Neural progenitor cell (in vitro differentiated cells): ENCODE measurements around the gene NR2C2AP. TPM values are rescaled to one million over a fixed set of nuclear protein-coding genes. Genes with fewer than 3 reads are reported as not detected.
A peak's percentile ranks its signal among the peaks of the same experiment; 100 is the strongest.
"Not testable (repeated sequence)": the region's sequence is repeated elsewhere in the genome, so short reads cannot be mapped to it uniquely, and the experiment has no call there.

Experiments used
- DNase-seq: peaks from one replicate; pipeline ENCODE4 v3.0.0-alpha.2; 2016; ENCODE audit warnings: low spot score
- H2AFZ ChIP-seq: fragments of 200-600 bp; sonication (generic); replicated peaks from 2 replicates; pipeline ENCODE4 v1.6.1; 2016; ENCODE audit warnings: antibody characterized with exemption
- H3F3A ChIP-seq: fragments of 200-600 bp; sonication (generic); 2 replicates; pipeline ENCODE4 v1.6.1; 2016; ENCODE audit warnings: antibody characterized with exemption, low read depth
- H3K27ac ChIP-seq: fragments of 200-600 bp; sonication (generic); 2 replicates; pipeline ENCODE4 v1.5.1; 2016; ENCODE audit warnings: mild to moderate bottlenecking
- H3K27me3 ChIP-seq: fragments of 200-600 bp; sonication (generic); 2 replicates; pipeline ENCODE4 v1.6.1; 2016; ENCODE audit warnings: mild to moderate bottlenecking, moderate library complexity
- H3K36me3 ChIP-seq: fragments of 200-600 bp; sonication (generic); 2 replicates; pipeline ENCODE4 v1.5.1; 2016
- H3K4me1 ChIP-seq: fragments of 200-600 bp; sonication (generic); 2 replicates; pipeline ENCODE4 v1.6.1; 2016; ENCODE audit warnings: mixed run types
- H3K4me2 ChIP-seq: fragments of 200-600 bp; sonication (generic); 2 replicates; pipeline ENCODE4 v1.6.1; 2016
- H3K4me3 ChIP-seq: fragments of 200-600 bp; sonication (generic); 2 replicates; pipeline ENCODE4 v1.5.1; 2016
- H3K79me2 ChIP-seq: fragments of 200-600 bp; sonication (generic); 2 replicates; pipeline ENCODE4 v1.6.1; 2016; ENCODE audit warnings: low read depth
- H3K9ac ChIP-seq: fragments of 200-600 bp; sonication (generic); 2 replicates; pipeline ENCODE4 v1.6.1; 2016
- H3K9me3 ChIP-seq: fragments of 200-600 bp; sonication (generic); 2 replicates; pipeline ENCODE4 v1.5.1; 2016; ENCODE audit warnings: low read depth
- H4K20me1 ChIP-seq: fragments of 200-600 bp; sonication (generic); 2 replicates; pipeline ENCODE4 v1.6.1; 2016; ENCODE audit warnings: low read depth
- H3K27ac Mint-ChIP-seq: 3 replicates; pipeline ENCODE4 v1.8.0; 2021; ENCODE audit warnings: mixed read lengths
- H3K27me3 Mint-ChIP-seq: 2 replicates; pipeline ENCODE4 v1.8.0; 2022; ENCODE audit warnings: low read depth, mild to moderate bottlenecking, inconsistent platforms, moderate library complexity, mixed read lengths; ENCODE audit not compliant: insufficient read depth
- H3K36me3 Mint-ChIP-seq: 3 replicates; pipeline ENCODE4 v1.8.0; 2021; ENCODE audit warnings: mixed read lengths
- H3K4me1 Mint-ChIP-seq: 3 replicates; pipeline ENCODE4 v1.8.0; 2021; ENCODE audit warnings: mixed read lengths
- H3K4me3 Mint-ChIP-seq: 3 replicates; pipeline ENCODE4 v1.8.0; 2021; ENCODE audit warnings: mild to moderate bottlenecking, moderate library complexity, mixed read lengths
- H3K9me3 Mint-ChIP-seq: 3 replicates; pipeline ENCODE4 v1.8.0; 2020; ENCODE audit warnings: mixed read lengths
- EZH2 ChIP-seq: fragments of 200-600 bp; sonication (generic); IDR thresholded peaks from 2 replicates; pipeline ENCODE4 v1.6.1; 2017; ENCODE audit warnings: antibody characterized with exemption, mild to moderate bottlenecking, moderate library complexity
- EZH2phosphoT487 ChIP-seq: fragments of 200-600 bp; sonication (generic); IDR thresholded peaks from 2 replicates; pipeline ENCODE4 v1.6.1; 2017; ENCODE audit warnings: antibody characterized with exemption
- total RNA-seq: library from RNA; depleted of rRNA; stranded (reverse); fragments of >200 nt; gene quantifications from 2 replicates; pipeline ENCODE4 v1.2.3, GENCODE V29; 2015; ENCODE audit warnings: low replicate concordance
- TF ChIP-seq, protein P1 (sequence below): fragments of 200-600 bp; sonication (generic); IDR thresholded peaks from 2 replicates; pipeline ENCODE4 v1.5.1; 2017; ENCODE audit warnings: antibody characterized with exemption, mild to moderate bottlenecking

Gene NR2C2AP
- total RNA-seq, 1 donor from 2014 or later: 7.6 TPM

DNA sequence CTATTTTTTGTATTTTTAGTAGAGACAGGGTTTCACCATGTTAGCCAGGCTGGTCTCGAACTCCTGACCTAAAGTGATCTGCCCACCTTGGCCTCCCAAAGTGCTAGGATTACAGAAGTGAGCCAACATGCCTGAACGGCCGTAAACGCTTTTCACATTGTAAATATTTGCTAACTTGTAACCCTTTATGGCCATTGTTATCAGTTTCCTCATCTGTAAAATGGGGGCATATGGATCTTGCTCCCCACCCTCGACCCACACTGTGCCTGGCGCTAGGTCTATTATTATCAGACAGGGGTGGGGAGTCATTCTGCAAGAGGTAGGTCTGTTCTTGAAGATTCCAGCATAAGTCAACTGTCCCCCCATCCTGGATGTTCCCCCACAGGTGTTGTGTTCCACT is 20.4 kb upstream of the NR2C2AP start:
- Mint-ChIP-seq H3K27me3 (peaks cover 29% of the 10 kb centered on the region), H3K4me3 (no peak overlapping the region)

DNA sequence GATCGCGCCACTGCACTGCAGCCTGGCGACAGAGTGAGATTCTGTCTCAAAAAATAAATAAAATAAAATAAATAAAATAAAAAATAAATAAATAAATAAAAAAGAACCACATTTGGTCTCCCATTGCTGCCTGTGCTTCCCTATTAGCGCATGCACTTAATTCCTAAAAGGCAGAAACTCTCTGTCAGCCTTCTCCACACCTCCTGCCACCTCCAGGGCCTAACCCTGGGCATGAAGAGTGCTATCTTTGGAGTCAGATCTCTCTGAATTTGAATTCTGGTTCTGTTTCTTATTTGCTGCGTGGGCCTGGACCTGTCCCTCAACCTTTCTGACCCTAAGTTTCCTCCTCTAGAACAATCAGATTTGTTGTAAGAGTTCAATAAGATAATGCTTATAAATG is 19.8 kb upstream of the NR2C2AP start:
- Histone ChIP-seq H3K9me3 (no peaks in the 10 kb centered on the region), H3K27ac (no peak overlapping the region), H3F3A (peaks cover 17% of the 10 kb centered on the region), H3K4me3 (no peak overlapping the region), H4K20me1 (no peaks in the 10 kb centered on the region), H3K4me2 (no peak overlapping the region), H2AFZ (no peak overlapping the region), H3K36me3 (no peaks in the 10 kb centered on the region), H3K79me2 (no peaks in the 10 kb centered on the region), H3K9ac (no peak overlapping the region), H3K27me3 (peaks cover 40% of the 10 kb centered on the region), H3K4me1 (no peaks in the 10 kb centered on the region)
- TF ChIP-seq, protein P1, sequence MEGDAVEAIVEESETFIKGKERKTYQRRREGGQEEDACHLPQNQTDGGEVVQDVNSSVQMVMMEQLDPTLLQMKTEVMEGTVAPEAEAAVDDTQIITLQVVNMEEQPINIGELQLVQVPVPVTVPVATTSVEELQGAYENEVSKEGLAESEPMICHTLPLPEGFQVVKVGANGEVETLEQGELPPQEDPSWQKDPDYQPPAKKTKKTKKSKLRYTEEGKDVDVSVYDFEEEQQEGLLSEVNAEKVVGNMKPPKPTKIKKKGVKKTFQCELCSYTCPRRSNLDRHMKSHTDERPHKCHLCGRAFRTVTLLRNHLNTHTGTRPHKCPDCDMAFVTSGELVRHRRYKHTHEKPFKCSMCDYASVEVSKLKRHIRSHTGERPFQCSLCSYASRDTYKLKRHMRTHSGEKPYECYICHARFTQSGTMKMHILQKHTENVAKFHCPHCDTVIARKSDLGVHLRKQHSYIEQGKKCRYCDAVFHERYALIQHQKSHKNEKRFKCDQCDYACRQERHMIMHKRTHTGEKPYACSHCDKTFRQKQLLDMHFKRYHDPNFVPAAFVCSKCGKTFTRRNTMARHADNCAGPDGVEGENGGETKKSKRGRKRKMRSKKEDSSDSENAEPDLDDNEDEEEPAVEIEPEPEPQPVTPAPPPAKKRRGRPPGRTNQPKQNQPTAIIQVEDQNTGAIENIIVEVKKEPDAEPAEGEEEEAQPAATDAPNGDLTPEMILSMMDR: no peak
- TF ChIP-seq EZH2 (no peak), EZH2phosphoT487 (no peak)
- Mint-ChIP-seq H3K4me1 (no peaks in the 10 kb centered on the region), H3K27me3 (peaks cover 26% of the 10 kb centered on the region), H3K4me3 (peak overlapping the region; percentile 33), H3K27ac (no peak overlapping the region), H3K36me3 (no peaks in the 10 kb centered on the region), H3K9me3 (no peaks in the 10 kb centered on the region)
- no peak for DNase-seq

More for the DNA sequence above, 20.4 kb upstream of the NR2C2AP start:
- peaks cover 17% of the 10 kb centered on the region for H3F3A ChIP-seq
- no peaks in the 10 kb centered on the region for H3K9me3 Mint-ChIP-seq
- H3K79me2 ChIP-seq: no peaks in the 10 kb centered on the region
- H3K9me3 ChIP-seq: no peaks in the 10 kb centered on the region
- H3K9ac ChIP-seq: no peak overlapping the region
- no peak overlapping the region for H3K4me2 ChIP-seq
- no peaks in the 10 kb centered on the region for H4K20me1 ChIP-seq
- H3K27ac Mint-ChIP-seq: no peak overlapping the region
- no peaks in the 10 kb centered on the region for H3K4me1 ChIP-seq
- no peak for DNase-seq
- no peak overlapping the region for H3K4me3 ChIP-seq
- no peaks in the 10 kb centered on the region for H3K36me3 Mint-ChIP-seq
- no peak overlapping the region for H2AFZ ChIP-seq
- H3K4me1 Mint-ChIP-seq: no peaks in the 10 kb centered on the region
- peaks cover 46% of the 10 kb centered on the region for H3K27me3 ChIP-seq
- H3K27ac ChIP-seq: no peak overlapping the region
- TF ChIP-seq EZH2phosphoT487 (no peak), EZH2 (no peak)
- TF ChIP-seq, protein P1: no peak
- H3K36me3 ChIP-seq: no peaks in the 10 kb centered on the region

DNA sequence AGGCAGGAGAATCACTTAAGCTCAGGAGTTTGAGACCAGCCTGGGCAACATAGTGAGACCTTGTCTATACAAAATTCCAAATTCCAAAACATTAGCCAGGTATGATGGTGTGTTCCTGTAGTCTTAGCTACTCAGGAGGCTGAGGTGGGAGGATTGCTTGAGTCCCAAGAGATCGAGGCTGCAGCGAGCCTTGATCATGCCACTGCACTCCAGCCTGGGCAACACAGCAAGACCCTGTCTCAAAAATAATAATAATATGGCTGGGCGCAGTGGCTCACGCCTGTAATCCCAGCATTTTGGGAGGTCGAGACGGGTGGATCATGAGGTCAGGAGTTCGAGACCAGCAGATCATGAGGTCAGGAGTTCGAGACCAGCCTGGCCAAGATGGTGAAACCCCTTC is 17.8 kb upstream of the NR2C2AP start:
- not testable (repeated sequence) for H3K36me3 Mint-ChIP-seq, H3K9me3 Mint-ChIP-seq, H3K4me1 ChIP-seq, H3K4me1 Mint-ChIP-seq, H3K27ac Mint-ChIP-seq, H3K79me2 ChIP-seq, H4K20me1 ChIP-seq, DNase-seq, H3K4me3 Mint-ChIP-seq, H3K27ac ChIP-seq, H3K4me2 ChIP-seq, H3K36me3 ChIP-seq, H3K9me3 ChIP-seq, H3K9ac ChIP-seq, H3K4me3 ChIP-seq, H2AFZ ChIP-seq
- H3K27me3 Mint-ChIP-seq: peaks cover 23% of the 10 kb centered on the region
- H3F3A ChIP-seq: peaks cover 17% of the 10 kb centered on the region
- peaks cover 31% of the 10 kb centered on the region for H3K27me3 ChIP-seq

DNA sequence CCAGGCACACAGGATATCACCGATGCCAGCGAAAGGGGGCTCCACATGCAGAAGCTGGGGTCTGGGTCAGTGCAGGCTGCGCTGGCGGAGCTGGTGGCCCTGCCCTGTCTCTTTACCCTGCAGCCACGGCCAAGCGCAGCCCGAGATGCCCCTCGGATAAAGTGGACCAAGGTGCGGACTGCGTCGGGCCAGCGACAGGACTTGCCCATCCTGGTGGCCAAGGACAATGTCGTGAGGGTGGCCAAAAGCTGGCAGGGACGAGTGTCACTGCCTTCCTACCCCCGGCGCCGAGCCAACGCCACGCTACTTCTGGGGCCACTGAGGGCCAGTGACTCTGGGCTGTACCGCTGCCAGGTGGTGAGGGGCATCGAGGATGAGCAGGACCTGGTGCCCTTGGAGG is 15.7 kb upstream of the NR2C2AP start:
- no peaks in the 10 kb centered on the region for H3F3A ChIP-seq
- peaks cover 22% of the 10 kb centered on the region for H3K27me3 Mint-ChIP-seq
- TF ChIP-seq, protein P1: no peak
- TF ChIP-seq EZH2phosphoT487 (no peak), EZH2 (no peak)
- H3K4me3 ChIP-seq: no peak overlapping the region
- H3K4me1 Mint-ChIP-seq: peaks cover 8% of the 10 kb centered on the region
- no peaks in the 10 kb centered on the region for H3K9me3 ChIP-seq
- no peak overlapping the region for H3K4me3 Mint-ChIP-seq
- H2AFZ ChIP-seq: no peak overlapping the region
- no peak overlapping the region for H3K27ac ChIP-seq
- H4K20me1 ChIP-seq: peaks cover 16% of the 10 kb centered on the region
- H3K36me3 ChIP-seq: no peaks in the 10 kb centered on the region
- H3K36me3 Mint-ChIP-seq: no peaks in the 10 kb centered on the region
- H3K9ac ChIP-seq: no peak overlapping the region
- no peaks in the 10 kb centered on the region for H3K79me2 ChIP-seq
- DNase-seq: no peak
- no peaks in the 10 kb centered on the region for H3K9me3 Mint-ChIP-seq
- no peaks in the 10 kb centered on the region for H3K4me1 ChIP-seq
- no peak overlapping the region for H3K4me2 ChIP-seq
- no peak overlapping the region for H3K27ac Mint-ChIP-seq
- peaks cover 20% of the 10 kb centered on the region for H3K27me3 ChIP-seq
